Activated CD8-positive, alpha-beta T cell treated with anti-CD3 and anti-CD28 coated beads for 36 hours (primary cell): ENCODE measurements around the gene LRRC4C. TPM values are rescaled to one million over a fixed set of nuclear protein-coding genes. Genes with fewer than 3 reads are reported as not detected.

Source experiments
- ATAC-seq: fragments of 200-7000 bp; cut with Tn5 transposase; one replicate; pipeline ENCODE4 v1.10.0; 2021; ENCODE audit warnings: mild to moderate bottlenecking, moderate library complexity
- CTCF ChIA-PET: fragments of 350-600 bp; sonication (Branson Sonifier 250); formaldehyde crosslinking; loops from one replicate; lab custom pipeline; 2021; ENCODE audit warnings: antibody characterized with exemption; lab: Charles Lee
- POLR2A ChIA-PET: fragments of 350-600 bp; sonication (Branson Sonifier 250); formaldehyde crosslinking; loops from one replicate; lab custom pipeline; 2021; ENCODE audit warnings: antibody characterized with exemption; lab: Charles Lee
- DNase-seq: peaks from one replicate; pipeline ENCODE4 v3.0.0-alpha.2; 2020
- H3K27ac Mint-ChIP-seq: one replicate; pipeline ENCODE4 v1.8.0; 2021; ENCODE audit warnings: mild to moderate bottlenecking, mixed read lengths
- H3K27me3 Mint-ChIP-seq: one replicate; pipeline ENCODE4 v1.8.0; 2021; ENCODE audit warnings: mixed read lengths
- H3K36me3 Mint-ChIP-seq: one replicate; pipeline ENCODE4 v1.8.0; 2021; ENCODE audit warnings: low read depth, mixed read lengths
- H3K4me1 Mint-ChIP-seq: one replicate; pipeline ENCODE4 v1.8.0; 2021; ENCODE audit warnings: low read depth, mixed read lengths
- H3K4me3 Mint-ChIP-seq: one replicate; pipeline ENCODE4 v1.8.0; 2021; ENCODE audit warnings: mild to moderate bottlenecking, moderate library complexity, mixed read lengths
- H3K9me3 Mint-ChIP-seq: one replicate; pipeline ENCODE4 v1.8.0; 2021; ENCODE audit warnings: mixed read lengths
- CTCF ChIP-seq: fragments of 200-600 bp; IDR thresholded peaks from one replicate; pipeline ENCODE4 v1.8.0; 2022; ENCODE audit warnings: antibody characterized with exemption, mild to moderate bottlenecking
- intact Hi-C: fragments of 100-400 bp; cut with micrococcal nuclease; formaldehyde crosslinking; loops from one replicate; pipeline ENCODE4 v1.10.0; 2022
- total RNA-seq, 2 experiments: library from RNA; stranded (reverse); gene quantifications; one replicate each; pipeline ENCODE4 v1.2.3, GENCODE V29; 2021

LRRC4C gene
- total RNA-seq, 2 experiments from 2014 or later = not detected

- H3K9me3 Mint-ChIP-seq = peaks cover 14% of the 10 kb centered on the region
- DNase-seq = no peak
- no peak for ATAC-seq
- CTCF ChIA-PET = no interaction called here
- no peak overlapping the region for H3K4me3 Mint-ChIP-seq
- TF ChIP-seq CTCF = no peak
- POLR2A ChIA-PET = no interaction called here
- no peaks in the 10 kb centered on the region for H3K36me3 Mint-ChIP-seq
- no peak overlapping the region for H3K27ac Mint-ChIP-seq
- intact Hi-C loops = no loop called here
- no peaks in the 10 kb centered on the region for H3K4me1 Mint-ChIP-seq
- no peaks in the 10 kb centered on the region for H3K27me3 Mint-ChIP-seq
Measured at GRCh38 chr11:40080434-40080833, 1379.0 kb downstream of the LRRC4C start.
